ENCODE results near the gene NEK10. TPM values are rescaled to one million over a fixed set of nuclear protein-coding genes. Genes with fewer than 3 reads are reported as not detected.
"Not testable (repeated sequence)": the region's sequence is repeated elsewhere in the genome, so short reads cannot be mapped to it uniquely, and the experiment has no call there.

NEK10 gene, protein sequence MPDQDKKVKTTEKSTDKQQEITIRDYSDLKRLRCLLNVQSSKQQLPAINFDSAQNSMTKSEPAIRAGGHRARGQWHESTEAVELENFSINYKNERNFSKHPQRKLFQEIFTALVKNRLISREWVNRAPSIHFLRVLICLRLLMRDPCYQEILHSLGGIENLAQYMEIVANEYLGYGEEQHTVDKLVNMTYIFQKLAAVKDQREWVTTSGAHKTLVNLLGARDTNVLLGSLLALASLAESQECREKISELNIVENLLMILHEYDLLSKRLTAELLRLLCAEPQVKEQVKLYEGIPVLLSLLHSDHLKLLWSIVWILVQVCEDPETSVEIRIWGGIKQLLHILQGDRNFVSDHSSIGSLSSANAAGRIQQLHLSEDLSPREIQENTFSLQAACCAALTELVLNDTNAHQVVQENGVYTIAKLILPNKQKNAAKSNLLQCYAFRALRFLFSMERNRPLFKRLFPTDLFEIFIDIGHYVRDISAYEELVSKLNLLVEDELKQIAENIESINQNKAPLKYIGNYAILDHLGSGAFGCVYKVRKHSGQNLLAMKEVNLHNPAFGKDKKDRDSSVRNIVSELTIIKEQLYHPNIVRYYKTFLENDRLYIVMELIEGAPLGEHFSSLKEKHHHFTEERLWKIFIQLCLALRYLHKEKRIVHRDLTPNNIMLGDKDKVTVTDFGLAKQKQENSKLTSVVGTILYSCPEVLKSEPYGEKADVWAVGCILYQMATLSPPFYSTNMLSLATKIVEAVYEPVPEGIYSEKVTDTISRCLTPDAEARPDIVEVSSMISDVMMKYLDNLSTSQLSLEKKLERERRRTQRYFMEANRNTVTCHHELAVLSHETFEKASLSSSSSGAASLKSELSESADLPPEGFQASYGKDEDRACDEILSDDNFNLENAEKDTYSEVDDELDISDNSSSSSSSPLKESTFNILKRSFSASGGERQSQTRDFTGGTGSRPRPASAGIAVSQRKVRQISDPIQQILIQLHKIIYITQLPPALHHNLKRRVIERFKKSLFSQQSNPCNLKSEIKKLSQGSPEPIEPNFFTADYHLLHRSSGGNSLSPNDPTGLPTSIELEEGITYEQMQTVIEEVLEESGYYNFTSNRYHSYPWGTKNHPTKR
- total RNA-seq = 10 to 100 TPM in 3 of 4 donors, 1 to 10 TPM in 1; 7.2 to 20.3 (median 14.0) TPM
- under 1 TPM in 1 of 3 donors, not detected in 2; 0.44 TPM for polyA plus RNA-seq

DNA sequence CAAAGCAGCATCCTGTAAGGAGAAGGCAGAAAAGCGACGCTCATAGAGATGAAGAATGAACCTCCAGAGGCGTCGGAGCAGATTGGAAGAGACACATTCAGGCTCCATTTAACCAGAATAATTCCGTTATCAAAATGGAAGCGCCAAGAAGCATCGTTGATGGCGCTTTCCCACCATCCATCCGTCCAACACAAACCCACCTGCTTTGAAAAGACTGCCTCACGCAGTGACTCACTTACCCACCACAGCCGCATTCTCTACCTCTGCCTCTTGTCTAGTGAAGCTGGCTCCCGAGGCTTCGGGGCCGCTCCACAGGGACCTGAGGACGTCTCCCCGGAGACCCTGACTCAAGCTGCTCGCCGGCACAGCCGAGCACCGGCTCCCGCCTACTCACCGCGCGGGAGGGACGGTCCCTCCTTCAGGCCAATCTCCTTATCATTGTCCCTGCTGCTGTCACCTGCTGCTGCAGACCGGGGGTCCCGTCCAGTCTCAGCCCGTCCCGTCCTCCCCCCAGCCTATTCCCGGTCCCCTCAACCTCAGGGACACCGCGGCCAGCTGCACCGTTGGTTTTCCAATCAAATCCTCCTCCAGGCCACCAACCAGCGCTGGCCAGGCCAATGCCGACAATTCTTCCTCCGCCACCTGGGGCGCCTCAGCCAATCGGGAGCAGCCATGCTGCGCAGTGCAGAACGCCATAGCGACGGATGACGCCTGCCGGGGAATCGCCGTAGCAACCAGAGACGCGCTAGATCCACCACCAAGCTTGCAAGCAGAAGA is at the start of gene NEK10:
Gene NEK10, minus strand, starts transcription at position 553 of the 777 bp plus-strand sequence. CDS start 16,501 bp downstream, outside the sequence.
- WGBS, 2 donors = 1 to 2% methylated on average over 48 of the region's 48 CpGs
- no peaks in the 10 kb centered on the region for H3K9me3 ChIP-seq
- intact Hi-C loops (cut with DNase I) = no loop called here

DNA sequence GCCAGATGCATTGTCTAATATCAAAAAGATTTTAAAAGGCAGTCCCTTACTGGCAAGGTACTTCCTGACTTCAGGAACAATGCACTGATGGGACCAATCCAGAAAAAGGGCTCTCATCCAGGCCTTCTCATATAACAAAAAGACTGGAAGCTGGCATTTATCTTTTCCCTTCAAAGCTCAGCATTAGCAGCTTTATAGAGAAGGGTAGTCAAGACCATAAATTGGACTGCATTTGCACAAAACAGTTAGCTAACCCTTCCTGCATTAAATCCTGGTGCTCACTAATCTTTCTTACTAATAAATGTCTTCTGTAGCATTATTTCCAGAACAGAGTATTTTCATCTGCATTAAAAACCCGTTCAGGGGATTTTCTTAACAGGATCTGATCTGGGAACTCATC is 46.0 kb upstream of the NEK10 start:
- peaks cover 0 to 41% (median 17%) of the 10 kb centered on the region in 4 donors for H3K36me3 ChIP-seq
- H3K27ac ChIP-seq = peak overlapping the region in 3 of 4 donors; percentile 35 to 65 (median 52)
- H3K4me1 ChIP-seq = peaks cover 0 to 17% (median 0%) of the 10 kb centered on the region in 4 donors
- no peak for DNase-seq
- intact Hi-C loops (cut with DNase I) = no loop called here
- WGBS, 2 donors = 86 to 89% methylated on average over 1 of the region's 1 CpG
- no peaks in the 10 kb centered on the region for H3K27me3 ChIP-seq
- no peak overlapping the region for H3K4me3 ChIP-seq
- TF ChIP-seq, protein P1, sequence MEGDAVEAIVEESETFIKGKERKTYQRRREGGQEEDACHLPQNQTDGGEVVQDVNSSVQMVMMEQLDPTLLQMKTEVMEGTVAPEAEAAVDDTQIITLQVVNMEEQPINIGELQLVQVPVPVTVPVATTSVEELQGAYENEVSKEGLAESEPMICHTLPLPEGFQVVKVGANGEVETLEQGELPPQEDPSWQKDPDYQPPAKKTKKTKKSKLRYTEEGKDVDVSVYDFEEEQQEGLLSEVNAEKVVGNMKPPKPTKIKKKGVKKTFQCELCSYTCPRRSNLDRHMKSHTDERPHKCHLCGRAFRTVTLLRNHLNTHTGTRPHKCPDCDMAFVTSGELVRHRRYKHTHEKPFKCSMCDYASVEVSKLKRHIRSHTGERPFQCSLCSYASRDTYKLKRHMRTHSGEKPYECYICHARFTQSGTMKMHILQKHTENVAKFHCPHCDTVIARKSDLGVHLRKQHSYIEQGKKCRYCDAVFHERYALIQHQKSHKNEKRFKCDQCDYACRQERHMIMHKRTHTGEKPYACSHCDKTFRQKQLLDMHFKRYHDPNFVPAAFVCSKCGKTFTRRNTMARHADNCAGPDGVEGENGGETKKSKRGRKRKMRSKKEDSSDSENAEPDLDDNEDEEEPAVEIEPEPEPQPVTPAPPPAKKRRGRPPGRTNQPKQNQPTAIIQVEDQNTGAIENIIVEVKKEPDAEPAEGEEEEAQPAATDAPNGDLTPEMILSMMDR (IDR thresholded peaks at IDR 0.05) = no peak
- TF ChIP-seq POLR2AphosphoS5 (IDR thresholded peaks at IDR 0.05) (peak in 3 of 4 donors; percentile 40 to 72 (median 72)), EP300 (IDR thresholded peaks at IDR 0.05) (peak in 1 of 4 donors; percentile 10), POLR2A (IDR thresholded peaks at IDR 0.05) (no peak)
- no peaks in the 10 kb centered on the region for H3K9me3 ChIP-seq

More for the DNA sequence above, at the start of gene NEK10:
- peak; percentile 93 for DNase-seq
- H3K4me1 ChIP-seq = peaks cover 0 to 11% (median 3%) of the 10 kb centered on the region in 4 donors
- no peaks in the 10 kb centered on the region for H3K27me3 ChIP-seq
- H3K27ac ChIP-seq = peak within 1 kb of the TSS in 2 of 4 donors; percentile 19 to 62
- H3K36me3 ChIP-seq = no peaks in the 10 kb centered on the region
- peak within 1 kb of the TSS; percentile 46 to 77 (median 60) for H3K4me3 ChIP-seq
- TF ChIP-seq, protein P1 (IDR thresholded peaks at IDR 0.05) = no peak
- peak in 2 of 4 donors; percentile 67 to 76 for TF ChIP-seq POLR2AphosphoS5 (IDR thresholded peaks at IDR 0.05)

DNA sequence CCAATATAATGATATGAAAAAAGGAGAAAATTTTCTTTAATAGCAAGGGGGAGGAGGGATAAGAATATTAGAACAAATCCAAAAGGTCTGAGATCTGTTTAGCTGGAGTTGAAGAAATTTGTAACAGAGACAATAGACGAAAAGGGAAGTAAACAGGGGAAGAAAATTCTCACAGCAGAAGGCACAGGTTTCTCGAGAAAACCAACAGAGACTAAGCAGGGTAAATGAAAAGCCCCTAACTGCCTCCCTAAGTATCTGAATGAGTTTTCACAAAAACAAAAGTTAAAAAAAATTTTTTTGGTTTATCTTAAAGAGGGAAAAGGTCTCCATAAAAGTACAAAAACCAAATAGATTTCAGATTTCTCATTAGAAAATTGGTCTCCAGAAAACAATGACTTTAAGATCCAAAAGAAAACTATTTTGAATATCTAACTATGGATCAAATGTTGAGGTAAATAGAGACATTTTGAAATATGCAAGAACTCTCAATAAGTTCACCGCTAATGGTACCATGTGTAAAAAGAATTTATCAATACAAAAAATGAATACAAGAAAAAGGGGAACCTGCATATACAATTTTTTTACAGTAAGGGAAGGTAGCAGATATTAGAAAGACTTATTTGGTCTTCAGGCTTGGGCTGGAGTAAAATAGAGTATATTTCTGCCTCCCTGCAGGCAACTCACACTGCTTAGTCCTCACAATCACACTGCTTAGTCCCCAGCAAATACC is 23.9 kb upstream of the NEK10 start:
- no peaks in the 10 kb centered on the region for H3K27me3 ChIP-seq
- peak overlapping the region in 2 of 4 donors; percentile 44 to 49 for H3K27ac ChIP-seq
- intact Hi-C loops (cut with DNase I) = no loop called here
- TF ChIP-seq POLR2AphosphoS5 (IDR thresholded peaks at IDR 0.05) (no peak), POLR2A (IDR thresholded peaks at IDR 0.05) (no peak), EP300 (IDR thresholded peaks at IDR 0.05) (no peak)
- TF ChIP-seq, protein P1 (IDR thresholded peaks at IDR 0.05) = no peak
- 43 to 53% methylated on average over 3 of the region's 3 CpGs for WGBS, 2 donors
- peaks cover 0 to 18% (median 3%) of the 10 kb centered on the region in 4 donors for H3K4me1 ChIP-seq
- DNase-seq = no peak
- H3K4me3 ChIP-seq = no peak overlapping the region
- peaks cover 0 to 71% (median 7%) of the 10 kb centered on the region in 4 donors for H3K36me3 ChIP-seq
- no peaks in the 10 kb centered on the region for H3K9me3 ChIP-seq

DNA sequence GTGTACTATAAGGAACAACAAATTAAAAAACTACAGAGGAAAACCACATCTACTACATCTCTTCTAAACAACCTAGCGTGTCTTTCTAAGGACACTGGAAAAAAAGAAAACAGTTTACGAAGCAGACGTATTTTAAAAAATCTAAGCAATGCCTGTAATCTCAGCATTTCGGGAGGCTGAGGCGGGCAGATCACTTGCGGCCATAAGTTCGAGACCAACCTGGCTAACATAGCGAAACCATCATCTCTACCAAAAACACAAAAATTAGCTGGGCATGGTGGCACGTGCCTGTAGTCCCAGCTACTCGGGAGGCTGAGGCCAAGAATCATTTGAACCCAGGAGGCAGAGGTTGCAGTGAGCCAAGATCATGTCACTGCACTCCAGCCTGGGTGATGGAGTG is 23.2 kb upstream of the NEK10 start:
- H3K27me3 ChIP-seq; intact Hi-C loops (cut with DNase I); H3K4me3 ChIP-seq; H3K9me3 ChIP-seq; DNase-seq: not testable (repeated sequence)
- 95% methylated on average over 10 of the region's 10 CpGs for WGBS, 2 donors
- H3K4me1 ChIP-seq = peaks cover 0 to 25% (median 6%) of the 10 kb centered on the region in 4 donors
- H3K27ac ChIP-seq = peak overlapping the region in 3 of 4 donors; percentile 10 to 49 (median 44)
- peaks cover 0 to 64% (median 5%) of the 10 kb centered on the region in 4 donors for H3K36me3 ChIP-seq
